HG03066 (cell line): ENCODE results near the gene SLC17A8.
"Not testable (repeated sequence)": the region's sequence is repeated elsewhere in the genome, so short reads cannot be mapped to it uniquely, and the experiment has no call there.

Experiments used
- ATAC-seq: cut with Tn5 transposase; IDR thresholded peaks from one replicate; pipeline ENCODE4 v1.9.1; 2021; ENCODE audit warnings: low read depth; ENCODE audit not compliant: unreplicated experiment

Gene SLC17A8

DNA sequence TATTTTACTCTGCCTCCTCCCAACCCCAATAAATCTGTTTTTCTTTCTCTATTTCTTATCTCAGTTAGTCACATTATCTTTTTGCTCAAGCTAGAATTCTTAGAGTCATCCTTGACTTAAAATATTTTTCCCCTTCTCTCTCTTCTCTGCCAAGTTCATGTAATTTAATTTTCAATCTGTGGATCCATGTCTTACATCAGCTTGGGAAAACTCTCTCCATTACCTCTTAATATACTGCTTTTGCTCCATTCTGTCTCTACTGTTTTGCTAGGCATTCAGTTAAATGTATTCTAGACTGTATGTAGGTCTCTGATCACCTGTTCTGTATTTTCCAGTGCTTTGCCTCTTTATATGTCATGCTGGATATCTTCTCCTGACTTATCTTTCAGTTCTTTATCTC is 65.8 kb downstream of the SLC17A8 start:
- ATAC-seq = no peak

DNA sequence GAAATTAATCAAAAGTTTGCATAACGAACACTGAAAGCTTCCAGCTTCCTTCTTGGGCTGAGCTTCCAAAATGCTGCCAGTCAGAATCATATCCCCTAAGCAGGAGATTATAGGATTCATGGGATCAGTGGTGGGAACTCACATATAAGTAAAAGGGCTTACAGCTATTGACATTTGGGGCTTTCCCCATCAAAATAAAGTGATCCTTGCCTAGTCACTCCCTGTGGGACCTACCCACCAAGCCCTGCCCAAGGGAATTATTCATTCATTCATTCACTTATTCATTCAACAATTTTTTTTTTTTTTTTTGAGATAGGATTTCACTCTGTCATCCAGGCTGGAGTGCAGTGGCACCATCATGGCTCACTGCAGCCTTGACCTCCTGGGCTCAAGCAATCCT is 69.3 kb downstream of the SLC17A8 start:
- ATAC-seq = no peak

DNA sequence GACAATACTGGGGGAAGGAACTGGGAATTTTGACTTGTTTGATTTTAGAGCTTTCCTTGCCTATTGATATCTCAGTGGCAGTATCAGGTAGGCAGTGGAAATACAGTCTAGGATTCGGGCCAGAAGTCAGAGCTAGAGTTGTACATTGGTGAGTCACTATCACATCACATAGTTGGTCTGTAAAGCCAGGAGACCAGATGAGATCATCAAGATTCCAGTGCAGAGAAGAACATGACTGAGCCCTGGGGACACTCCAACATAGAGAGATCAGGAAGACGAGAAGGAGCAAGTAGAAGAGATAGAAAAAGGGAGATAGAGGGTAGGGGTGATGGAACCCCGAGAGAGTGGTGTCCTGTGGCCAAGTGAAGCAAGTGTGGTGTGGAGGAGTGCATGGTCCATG is 70.2 kb downstream of the SLC17A8 start:
- no peak for ATAC-seq

DNA sequence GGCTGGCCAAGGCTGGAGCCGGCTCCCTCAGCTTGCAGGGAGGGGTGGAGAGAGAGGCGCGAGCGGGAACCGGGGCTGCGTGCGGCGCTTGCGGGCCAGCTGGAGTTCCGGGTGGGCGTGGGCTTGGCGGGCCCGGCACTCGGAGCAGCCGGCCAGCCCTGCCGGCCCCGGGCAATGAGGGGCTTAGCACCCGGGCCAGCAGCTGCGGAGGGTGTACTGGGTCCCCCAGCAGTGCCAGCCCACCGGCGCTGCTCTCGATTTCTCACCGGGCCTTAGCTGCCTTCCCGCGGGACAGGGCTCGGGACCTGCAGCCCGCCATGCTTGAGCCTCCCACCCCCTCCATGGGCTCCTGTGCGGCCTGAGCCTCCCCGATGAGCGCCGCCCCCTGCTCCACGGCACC is 73.4 kb downstream of the SLC17A8 start:
- not testable (repeated sequence) for ATAC-seq

DNA sequence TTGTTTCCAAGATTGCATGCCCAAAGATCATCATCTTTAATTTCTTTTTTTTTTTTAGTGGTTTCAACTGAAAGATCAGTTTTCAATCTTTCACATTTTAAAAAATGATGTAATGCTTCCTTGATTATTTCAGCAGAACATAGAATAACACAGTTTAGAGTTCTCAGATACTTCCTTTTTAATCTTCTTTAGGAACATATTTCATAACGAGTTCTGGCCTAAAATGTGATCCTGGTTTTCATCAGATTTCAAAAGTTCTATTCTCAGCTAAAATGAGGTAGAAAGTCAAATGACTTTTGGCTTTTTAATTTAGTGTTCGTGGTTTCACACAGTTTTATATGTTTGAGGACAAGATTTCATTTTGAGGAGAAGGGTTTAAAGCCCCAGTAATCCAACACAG is 76.8 kb downstream of the SLC17A8 start:
- ATAC-seq = no peak

DNA sequence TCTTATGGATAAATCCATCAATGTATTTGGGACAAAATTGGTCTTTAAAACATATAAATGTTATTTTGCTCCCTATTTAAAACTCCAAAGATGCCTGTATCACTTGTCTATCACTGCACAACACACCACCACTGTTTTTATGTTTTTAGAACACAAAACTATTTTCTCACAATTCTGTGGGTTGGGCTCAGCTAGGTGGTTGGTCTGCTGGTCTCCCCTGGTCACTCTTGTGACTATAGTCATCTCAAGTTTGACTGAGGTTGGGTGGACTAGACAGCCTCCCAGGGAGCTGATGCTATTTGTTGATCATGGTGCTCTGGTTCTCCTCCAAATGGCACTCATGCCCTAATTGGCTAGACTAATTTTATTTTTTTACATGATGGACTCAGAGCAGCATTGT is 77.3 kb downstream of the SLC17A8 start:
- no peak for ATAC-seq

DNA sequence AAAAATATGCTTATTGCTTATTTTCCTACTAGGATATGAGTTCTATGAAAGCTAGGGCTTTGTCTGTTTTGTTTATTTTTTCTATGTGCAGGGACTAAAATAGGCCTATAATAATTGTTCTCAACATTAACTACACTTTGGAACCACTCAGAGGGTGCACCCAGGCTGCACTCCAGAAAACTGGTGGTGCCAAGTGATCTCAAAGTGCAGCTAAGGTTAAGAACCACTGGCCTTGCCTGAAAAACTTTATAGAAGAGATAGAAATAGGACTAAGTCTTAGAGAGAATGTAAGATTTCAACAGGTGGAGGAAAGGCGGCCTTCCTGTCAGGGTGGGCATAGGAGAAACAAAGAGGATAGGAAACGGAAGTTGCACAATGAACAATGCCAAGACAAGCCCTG is 79.1 kb downstream of the SLC17A8 start:
- ATAC-seq = no peak

DNA sequence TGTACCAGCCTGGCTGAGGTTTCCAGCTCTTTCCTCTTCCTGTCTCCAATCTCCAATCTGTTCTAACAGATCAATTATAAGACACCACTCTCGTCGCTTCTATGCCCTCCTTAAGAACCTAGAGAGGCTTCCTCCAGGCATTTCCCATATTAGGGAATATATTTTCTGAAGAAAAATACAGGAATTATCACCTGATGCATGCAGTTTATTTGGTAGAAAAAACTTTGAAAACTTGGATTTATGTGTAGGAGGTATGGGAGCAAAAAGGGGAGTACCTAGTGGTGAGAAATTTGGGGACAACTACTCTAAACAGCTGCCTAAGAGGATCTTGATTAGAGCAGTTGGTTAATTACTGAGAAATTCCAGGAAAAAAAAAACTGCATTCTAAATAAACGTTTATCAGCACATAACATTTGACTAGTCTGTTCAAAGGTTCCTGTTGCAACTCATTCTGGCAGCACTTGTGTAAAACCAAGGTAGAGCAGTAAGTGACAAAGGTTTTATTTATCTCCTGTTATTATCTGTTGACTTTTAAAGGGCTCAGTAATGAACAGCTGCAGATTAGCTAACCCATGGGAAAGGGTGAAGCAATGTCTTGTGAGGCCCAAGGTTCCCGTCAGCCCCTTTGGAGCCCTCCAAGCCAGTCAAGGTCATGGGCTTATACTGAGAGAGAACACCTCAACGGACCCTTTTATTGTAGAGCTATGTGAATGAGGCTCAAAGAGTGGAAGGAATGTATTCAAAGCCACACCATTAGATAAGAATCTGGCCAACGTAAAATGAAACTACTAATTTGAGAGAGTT is 80.4 kb downstream of the SLC17A8 start:
- no peak for ATAC-seq

DNA sequence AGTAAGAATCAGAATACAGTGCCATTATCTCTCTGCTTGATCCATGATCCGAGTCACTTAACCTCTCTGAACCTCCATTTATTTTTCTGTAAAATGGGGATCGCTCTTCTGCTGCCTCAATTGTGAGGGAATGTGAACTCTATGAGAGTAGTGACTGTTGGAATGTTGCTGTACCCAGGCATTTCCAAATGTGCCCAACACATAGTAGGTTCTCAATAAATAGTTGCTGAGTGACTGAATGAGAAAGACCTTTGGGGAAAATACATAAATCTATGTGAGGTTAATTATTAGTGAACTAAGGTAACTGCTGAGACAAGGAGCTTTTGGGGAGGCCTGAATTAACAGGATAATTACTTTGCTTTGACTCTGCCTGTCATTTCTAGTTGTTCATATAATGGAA is 82.9 kb downstream of the SLC17A8 start:
- ATAC-seq = no peak

DNA sequence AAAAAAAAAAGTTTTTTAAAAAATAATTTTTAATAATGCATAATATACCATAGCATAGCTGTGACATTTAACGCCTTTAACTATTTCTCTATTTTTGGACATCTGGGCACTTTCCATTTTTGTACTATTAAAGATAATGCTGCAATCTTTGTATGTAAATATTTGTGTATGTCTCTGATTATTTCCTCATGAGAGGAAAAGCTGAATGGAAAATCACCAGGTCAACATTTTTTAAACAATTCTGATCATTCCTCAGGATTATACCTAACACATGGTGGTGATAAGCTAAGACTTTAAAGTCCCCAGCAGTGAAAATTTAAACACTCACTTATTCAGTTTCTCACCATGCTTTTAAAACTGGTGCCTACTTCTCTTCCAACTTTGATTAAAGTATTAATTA is 85.5 kb downstream of the SLC17A8 start:
- ATAC-seq = no peak

DNA sequence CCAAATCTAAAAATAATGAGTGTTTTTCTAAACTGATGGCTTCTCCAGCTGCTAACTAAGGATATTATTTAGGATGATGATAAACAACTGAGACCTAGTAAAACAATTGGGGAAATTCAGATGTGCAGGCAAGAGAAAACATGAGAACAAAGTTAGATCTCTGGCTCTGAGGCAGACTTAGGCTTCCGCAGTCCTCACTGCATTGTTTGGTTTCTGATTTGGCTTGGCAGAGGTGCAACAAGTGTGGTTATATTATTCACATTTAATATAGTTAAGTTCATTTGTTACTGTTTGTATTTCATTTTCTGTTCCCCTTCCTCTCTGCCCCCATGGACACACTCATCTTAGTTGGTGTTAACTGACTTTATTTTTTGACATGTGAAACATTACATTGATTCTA is 86.6 kb downstream of the SLC17A8 start:
- no peak for ATAC-seq

DNA sequence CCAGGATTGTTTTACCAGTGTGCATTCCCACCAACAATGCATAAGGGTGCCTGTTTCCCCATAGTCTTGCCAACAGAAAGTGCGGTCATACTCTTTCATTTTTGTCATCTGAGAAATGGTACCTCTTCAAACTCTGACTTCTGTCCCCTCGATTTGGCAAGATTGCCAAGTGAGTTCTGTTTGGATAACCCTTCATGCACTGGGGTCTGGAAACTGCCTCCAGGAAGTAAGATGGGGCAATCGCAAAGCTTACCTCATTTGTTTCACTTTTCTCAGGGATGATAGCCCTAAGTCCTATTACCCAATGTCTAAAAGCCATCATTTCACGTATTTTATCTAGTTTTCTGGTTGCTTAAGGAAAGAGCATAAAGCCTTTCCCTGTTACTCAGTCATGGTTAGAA is 88.2 kb downstream of the SLC17A8 start:
- no peak for ATAC-seq

DNA sequence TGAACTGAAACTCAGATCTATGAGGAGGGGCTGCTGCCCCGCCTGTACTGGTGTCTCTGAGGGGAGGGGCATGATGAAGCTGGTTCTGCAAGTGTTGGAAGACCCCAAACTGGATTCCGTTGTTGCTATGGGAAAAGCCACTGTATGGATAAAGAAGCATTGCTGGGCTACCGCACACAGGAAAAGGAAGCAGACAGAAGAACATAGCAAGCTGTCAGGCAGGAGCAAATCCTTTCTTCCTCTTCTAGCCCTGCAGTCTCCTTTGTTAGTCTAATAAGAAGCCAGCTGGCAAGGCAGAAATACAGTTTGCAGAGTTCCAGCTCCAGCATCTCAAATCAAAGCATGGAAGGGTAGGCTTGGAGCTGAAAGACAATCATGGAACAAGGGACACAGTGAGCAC is 90.5 kb downstream of the SLC17A8 start:
- ATAC-seq = no peak

DNA sequence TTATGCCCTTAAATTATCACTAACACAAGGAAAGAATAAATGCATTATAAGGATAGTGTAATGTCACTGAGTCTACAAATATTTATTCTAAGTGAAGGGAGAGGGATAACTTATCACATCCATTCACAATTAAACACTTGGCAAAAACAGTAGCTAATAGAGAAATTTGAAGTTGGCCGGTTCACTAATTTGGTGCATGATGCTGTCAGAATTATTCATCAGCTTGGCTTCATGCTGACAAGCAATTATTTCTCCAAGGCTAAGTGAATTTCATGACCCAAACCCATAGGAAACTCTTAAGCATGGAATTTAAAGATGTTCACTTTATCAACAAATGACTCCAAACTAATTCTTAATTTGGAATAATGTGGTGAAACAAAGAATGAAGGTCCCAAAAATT is 91.8 kb downstream of the SLC17A8 start:
- ATAC-seq = no peak

DNA sequence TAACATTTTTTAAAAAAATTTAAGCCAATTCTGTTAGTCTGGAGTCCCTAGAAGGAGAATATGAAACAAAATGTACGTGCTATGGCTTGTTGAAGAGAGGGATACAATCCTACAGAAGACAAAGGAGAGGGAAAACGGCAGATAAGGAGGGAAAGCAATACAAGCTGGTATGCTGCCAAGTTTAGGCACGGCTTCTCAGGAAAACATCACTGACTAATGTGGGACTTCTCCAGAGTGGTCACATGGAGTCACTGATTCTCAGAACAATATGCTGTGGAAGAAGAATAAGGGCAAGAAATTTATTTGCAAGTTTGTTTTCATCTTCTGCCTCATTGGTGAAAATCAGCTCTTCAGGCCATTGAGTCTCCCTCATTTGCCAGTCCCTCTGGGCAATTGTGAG is 93.9 kb downstream of the SLC17A8 start:
- ATAC-seq = no peak

DNA sequence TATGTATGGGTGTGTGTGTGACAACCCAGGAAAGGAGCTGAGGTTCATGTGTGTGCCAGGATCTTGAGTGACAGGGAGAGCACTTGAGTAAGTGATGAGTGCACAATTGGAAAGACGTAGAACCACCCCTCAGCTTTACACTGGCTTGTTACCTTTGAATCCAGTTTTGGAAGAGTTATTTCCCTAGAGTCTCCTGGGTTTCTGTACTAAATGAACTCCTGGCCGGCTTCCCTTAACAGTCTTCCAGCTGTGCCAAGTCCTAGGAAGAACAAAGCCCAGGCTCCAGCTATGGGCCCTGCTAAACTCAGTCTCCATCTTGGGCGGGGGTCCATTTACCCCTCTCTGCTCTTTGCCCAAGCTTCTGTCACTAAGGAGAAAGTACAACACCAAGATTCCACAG is 97.1 kb downstream of the SLC17A8 start:
- ATAC-seq = no peak

DNA sequence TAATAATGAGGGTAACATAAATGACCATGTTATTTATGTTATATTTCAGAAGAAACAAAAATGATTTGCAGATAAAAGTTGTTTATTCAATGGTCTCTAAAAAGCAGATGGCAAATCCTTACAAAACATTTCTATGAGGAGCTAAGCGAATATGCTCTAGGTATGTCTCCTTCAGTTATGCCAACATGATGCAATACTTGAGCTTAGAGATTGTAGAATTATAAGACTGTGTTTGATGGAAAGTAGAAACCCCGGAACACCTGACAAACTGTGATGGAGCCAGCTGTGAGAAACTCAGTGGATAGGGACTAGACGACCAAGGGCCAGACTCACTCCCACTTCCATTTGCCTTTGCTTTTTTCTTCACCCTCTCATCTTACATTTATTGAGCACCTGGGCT is 99.0 kb downstream of the SLC17A8 start:
- no peak for ATAC-seq

DNA sequence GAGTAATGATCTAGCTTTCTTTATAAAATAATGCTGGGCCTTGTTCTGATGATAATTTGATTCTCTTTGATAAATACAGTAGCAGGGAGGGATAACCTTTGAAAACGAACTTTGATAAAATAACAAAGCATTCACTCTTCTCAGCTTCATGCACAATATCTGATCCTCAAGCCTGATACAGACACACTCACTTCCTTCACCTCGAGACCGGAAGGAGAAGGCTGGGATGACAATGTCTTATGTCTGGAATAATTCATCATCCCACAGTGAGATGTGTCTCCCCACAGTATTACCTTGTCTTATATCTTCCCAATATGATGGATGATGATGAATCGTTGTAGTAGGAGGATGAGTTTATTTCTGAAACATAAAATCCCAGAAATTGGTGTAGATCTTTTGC is 101.3 kb downstream of the SLC17A8 start:
- ATAC-seq = no peak

DNA sequence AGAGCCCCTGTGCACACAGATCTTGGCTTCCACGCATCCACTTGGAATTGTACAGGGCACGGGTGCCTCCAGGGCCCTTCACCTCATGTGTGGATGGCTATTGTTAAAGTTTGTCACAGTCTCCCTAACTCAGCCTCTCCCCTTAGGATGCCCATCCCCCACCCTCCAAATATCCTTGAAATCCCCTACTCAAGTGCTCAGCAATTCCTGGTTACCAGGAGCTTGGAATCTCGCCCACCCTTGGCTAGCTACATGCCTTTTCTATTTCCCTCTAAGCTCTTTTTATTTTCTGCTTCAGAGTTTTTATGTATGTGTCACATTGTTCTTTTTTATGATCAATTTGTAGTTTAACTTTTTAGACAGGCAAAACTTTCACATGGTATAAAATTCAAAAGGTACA is 103.8 kb downstream of the SLC17A8 start:
- no peak for ATAC-seq

DNA sequence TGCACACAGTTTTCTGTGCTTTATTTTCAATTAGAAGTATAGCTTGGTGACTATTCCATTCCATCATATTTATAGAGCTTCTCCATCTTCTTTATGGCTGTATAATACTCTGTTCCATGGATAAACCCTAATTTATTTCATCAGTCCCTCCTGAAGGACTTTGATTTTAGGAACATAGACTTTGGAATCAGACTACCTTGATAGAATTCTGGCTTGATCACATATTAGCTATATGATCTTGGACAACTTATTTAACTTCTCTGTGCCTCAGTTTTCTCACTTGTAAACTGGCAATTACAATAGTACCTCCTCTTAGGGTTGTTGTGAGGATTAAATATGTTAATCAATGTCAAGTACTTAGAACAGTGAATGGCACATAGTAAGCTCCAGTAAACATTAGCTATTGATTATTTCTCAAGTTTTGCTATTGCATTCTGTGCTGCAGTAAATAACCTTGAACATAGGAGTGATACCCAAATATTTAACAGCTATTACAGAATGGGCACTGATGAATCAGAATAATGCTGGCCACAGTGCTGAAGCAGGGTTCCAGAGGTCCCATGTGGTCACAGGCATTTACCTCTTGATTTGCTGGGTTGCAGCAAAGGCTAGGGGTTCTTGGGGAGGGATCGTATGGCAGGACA is 104.6 kb downstream of the SLC17A8 start:
- no peak for ATAC-seq

DNA sequence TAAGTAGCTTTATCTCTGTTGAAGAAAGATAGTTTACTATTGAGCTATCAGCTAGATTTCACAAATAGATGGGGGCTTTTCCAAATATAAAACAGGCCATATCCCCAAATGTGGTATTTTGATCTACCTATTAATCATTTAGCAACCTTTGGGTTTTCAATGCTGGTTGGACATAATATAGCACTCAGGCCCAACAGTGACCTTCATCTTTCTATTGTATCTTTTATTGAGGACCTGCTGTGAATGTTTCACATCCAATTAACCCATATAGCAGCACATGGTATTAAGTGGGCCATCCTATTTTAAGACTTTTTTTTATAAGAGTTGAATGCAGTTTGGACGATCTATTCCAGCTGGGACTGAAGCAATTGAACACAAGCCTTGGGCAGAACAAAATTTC is 106.8 kb downstream of the SLC17A8 start:
- ATAC-seq = no peak

DNA sequence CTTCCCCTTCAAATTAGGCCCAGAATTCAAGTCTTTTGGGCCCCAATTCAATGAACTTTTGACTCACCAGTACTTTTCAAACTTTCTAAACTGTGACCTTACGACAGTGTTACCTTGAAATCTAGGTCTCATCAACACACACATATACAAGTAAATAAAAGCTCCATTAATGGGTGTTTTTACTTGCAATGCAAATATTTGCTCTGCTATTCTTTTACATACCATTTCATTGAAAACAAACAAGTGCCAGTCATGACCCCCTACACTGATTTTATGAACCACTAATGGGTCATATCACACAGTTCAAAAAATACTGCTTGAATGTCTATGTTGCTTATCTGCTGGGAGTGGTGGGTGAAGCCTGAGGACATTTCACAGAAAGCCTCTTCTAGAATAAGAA is 107.7 kb downstream of the SLC17A8 start:
- ATAC-seq = no peak
